Epithelial cell of proximal tubule (primary cell): ENCODE measurements around the gene CABP5. TPM values are rescaled to one million over a fixed set of nuclear protein-coding genes. Genes with fewer than 3 reads are reported as not detected.
A peak's percentile ranks its signal among the peaks of the same experiment; 100 is the strongest.

Source experiments
- DNase-seq: peaks from one replicate; pipeline ENCODE4 v3.0.0-alpha.2; 2011; ENCODE audit warnings: low read depth
- H3K4me3 ChIP-seq: 2 replicates; pipeline ENCODE4 v1.5.1; 2011; ENCODE audit warnings: low read depth, mild to moderate bottlenecking, low read length
- CTCF ChIP-seq: conservative IDR thresholded peaks from 2 replicates; pipeline ENCODE4 v1.5.1; 2012; ENCODE audit warnings: low read depth, mild to moderate bottlenecking, low read length
- total RNA-seq: library from RNA; depleted of rRNA; stranded (reverse); fragments of >200 nt; gene quantifications from 2 replicates; pipeline ENCODE4 v1.2.3, GENCODE V29; 2015

Gene CABP5
- total RNA-seq, 1 donor from 2014 or later = not detected

GRCh38 chr19:48025480-48025879 lies 18.4 kb downstream of the CABP5 start:
- no peak for TF ChIP-seq CTCF
- H3K4me3 ChIP-seq = no peak overlapping the region
- DNase-seq = no peak

DNA sequence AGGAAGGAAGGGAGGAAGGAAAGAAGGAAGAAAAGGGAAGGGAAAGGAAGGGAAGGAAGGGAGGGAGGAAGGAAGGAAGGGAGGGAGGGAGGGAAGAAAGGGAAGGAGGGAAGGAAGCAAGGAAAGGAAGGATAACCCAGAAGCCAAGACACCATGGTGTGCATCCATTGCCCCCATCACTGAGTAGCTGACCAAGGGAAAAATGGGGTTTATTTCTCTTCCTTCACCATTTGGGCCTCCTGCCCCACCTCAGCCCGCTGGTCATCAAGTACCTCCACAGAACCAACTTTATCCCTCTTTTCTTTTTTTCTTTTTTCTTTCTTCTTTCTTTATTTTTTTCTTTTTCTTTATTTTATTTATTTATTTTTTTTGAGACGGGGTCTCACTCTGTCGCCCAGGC lies 20.4 kb downstream of the CABP5 start:
- DNase-seq = no peak
- TF ChIP-seq CTCF = no peak
- no peak overlapping the region for H3K4me3 ChIP-seq

DNA sequence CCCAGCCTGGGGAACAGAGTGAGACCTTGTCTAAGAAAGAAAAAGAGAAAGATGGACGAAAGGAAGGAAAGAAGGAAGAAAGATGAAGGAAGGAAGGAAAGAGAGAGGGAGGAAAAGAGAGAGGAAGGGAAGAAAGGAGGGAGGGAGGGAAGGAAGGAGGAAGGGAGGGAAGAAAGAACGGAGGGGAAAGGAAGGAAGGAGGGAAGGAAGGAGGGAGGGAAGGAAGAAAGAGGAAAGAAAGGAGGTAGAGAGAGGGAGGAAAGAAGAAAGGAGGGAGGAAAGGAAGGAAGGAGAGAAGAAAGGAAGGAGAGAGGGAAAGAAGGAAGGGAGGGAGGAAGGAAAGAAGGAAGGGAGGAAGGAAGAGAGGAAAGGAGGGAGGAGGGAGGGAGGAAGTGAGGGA lies 20.9 kb downstream of the CABP5 start:
- TF ChIP-seq CTCF = no peak
- H3K4me3 ChIP-seq = no peak overlapping the region
- no peak for DNase-seq

- no peak for TF ChIP-seq CTCF
- no peak for DNase-seq
- H3K4me3 ChIP-seq = no peak overlapping the region
Measured at GRCh38 chr19:48020686-48021085, 23.2 kb downstream of the CABP5 start.

DNA sequence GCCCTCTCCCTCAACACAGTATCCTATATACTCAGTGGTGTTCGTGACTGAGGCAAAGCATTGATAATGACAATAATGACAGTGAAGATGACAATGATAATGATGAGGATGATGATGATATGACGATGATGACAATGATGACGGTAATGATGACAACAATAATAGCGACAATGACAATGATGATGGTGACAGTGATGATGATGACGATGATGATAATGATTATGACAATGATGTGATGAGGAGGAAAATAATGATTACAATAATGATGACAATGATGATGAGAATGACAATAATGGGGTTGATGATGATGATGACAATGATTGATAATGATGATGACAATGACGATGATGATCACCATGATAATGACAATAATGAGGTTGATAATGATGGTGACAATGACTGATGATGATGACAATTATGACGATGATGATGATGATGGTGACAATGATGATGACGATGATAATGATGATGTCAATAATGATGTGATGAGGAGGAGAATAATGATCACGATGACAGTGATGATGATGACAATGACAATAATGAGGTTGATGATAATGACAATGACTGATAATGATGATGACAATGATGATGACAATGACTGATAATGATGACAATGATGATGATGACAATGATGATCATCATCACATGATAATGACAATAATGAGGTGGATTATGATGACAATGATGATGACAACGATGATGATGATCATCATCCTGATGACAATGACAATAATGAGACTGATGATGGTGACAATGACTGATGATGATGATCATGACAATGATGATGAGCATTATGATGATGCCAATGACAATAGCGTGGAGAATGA lies 32.7 kb downstream of the CABP5 start:
- TF ChIP-seq CTCF = no peak
- DNase-seq = no peak
- no peak overlapping the region for H3K4me3 ChIP-seq

DNA sequence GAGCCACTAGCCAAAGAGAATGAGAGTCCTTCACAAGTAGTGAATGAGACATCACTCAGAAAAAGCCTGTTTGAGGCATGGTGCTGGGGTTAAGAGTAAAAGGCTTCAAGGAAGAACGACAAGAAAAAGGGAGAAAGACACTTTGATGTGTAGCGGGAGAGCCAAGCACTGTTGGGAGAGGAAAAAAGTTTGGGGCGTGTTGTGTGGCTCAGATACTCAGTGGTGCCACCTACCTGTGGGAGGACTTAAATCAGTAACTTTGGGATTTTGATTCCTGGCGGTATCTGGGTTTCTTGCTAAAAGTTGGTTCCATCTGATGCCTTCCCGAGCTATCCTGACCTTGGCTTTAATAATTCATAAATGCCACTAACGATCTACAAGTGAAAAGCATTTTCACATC lies 37.1 kb downstream of the CABP5 start:
- no peak for DNase-seq
- TF ChIP-seq CTCF = peak; percentile 39
- H3K4me3 ChIP-seq = no peak overlapping the region

- H3K4me3 ChIP-seq = no peak overlapping the region
- no peak for DNase-seq
- TF ChIP-seq CTCF = no peak
Measured at GRCh38 chr19:48004236-48004635, 39.6 kb downstream of the CABP5 start.
